Peyer's patch (tissue), 4 donors: ENCODE data around the gene CCDC85C. TPM values are rescaled to one million over a fixed set of nuclear protein-coding genes. Genes with fewer than 3 reads are reported as not detected.
A peak's percentile ranks its signal among the peaks of the same experiment; 100 is the strongest.

ENCODE experiments used
- DNase-seq, 3 donors: peaks; one replicate each; pipeline ENCODE4 v3.0.0-alpha.2; 2017 to 2019
- H3K27ac ChIP-seq, 4 donors: fragments of 200-600 bp; sonication (generic); one replicate each; pipeline ENCODE4 v1.5.1; 2016 to 2019
- H3K27me3 ChIP-seq, 2 donors: fragments of 200-600 bp; sonication (generic); one replicate each; pipeline ENCODE4 v1.5.1; 2019
- H3K36me3 ChIP-seq, 3 donors: fragments of 200-600 bp; sonication (generic); one replicate each; pipeline ENCODE4 v1.5.1; 2016 to 2019
- H3K4me1 ChIP-seq, 4 donors: fragments of 200-600 bp; sonication (generic); one replicate each; pipeline ENCODE4 v1.5.1; 2016 to 2019
- H3K4me3 ChIP-seq, 4 donors: fragments of 200-600 bp; sonication (generic); 1 replicate in 3 of 4; 2 replicates in 1 of 4; pipeline ENCODE4 v1.5.1; 2016 to 2019; ENCODE audit warnings: mild to moderate bottlenecking in 1 of 4
- H3K9me3 ChIP-seq, 4 donors: fragments of 200-600 bp; sonication (generic); one replicate each; pipeline ENCODE4 v1.5.1; 2016 to 2019; ENCODE audit warnings: mild to moderate bottlenecking in 1 of 4
- POLR2A ChIP-seq, 2 donors: fragments of 450-650 bp; IDR thresholded peaks; one replicate each; pipeline ENCODE4 v1.5.1; 2017; ENCODE audit warnings: antibody characterized with exemption in 2 of 2, mild to moderate bottlenecking in 2 of 2, moderate library complexity in 2 of 2
- total RNA-seq, 4 donors: library from RNA; depleted of rRNA; stranded (reverse); fragments of >200 nt; gene quantifications; one replicate each; pipeline ENCODE4 v1.1.0, GENCODE V29; 2016
- TF ChIP-seq, protein P1 (sequence below), 6 experiments: fragments of 450-650 bp in 4 of 6; fragments of 200-600 bp in 2 of 6; sonication (generic) in 1 of 6; IDR thresholded peaks; one replicate each; pipeline ENCODE4 v1.5.1; 2017 to 2019; ENCODE audit warnings: antibody characterized with exemption in 6 of 6, mild to moderate bottlenecking in 3 of 6, moderate library complexity in 1 of 6

CCDC85C gene
- total RNA-seq, 4 donors from 2014 or later: 19.8 to 98.1 (median 78.8) TPM

GRCh38 chr14:99598774-99599173, 5.2 kb downstream of the CCDC85C start:
- H3K4me1 ChIP-seq: peaks cover 6 to 92% (median 12%) of the 10 kb centered on the region in 4 donors

GRCh38 chr14:99597911-99598600, 6.0 kb downstream of the CCDC85C start:
- Histone ChIP-seq H3K27ac (peak overlapping the region in 2 of 4 donors; percentile 79 to 91), H3K36me3 (no peaks in the 10 kb centered on the region), H3K4me1 (peaks cover 0 to 92% (median 12%) of the 10 kb centered on the region in 4 donors), H3K9me3 (no peaks in the 10 kb centered on the region), H3K27me3 (no peaks in the 10 kb centered on the region), H3K4me3 (no peak overlapping the region)
- DNase-seq: no peak
- TF ChIP-seq, protein P1, sequence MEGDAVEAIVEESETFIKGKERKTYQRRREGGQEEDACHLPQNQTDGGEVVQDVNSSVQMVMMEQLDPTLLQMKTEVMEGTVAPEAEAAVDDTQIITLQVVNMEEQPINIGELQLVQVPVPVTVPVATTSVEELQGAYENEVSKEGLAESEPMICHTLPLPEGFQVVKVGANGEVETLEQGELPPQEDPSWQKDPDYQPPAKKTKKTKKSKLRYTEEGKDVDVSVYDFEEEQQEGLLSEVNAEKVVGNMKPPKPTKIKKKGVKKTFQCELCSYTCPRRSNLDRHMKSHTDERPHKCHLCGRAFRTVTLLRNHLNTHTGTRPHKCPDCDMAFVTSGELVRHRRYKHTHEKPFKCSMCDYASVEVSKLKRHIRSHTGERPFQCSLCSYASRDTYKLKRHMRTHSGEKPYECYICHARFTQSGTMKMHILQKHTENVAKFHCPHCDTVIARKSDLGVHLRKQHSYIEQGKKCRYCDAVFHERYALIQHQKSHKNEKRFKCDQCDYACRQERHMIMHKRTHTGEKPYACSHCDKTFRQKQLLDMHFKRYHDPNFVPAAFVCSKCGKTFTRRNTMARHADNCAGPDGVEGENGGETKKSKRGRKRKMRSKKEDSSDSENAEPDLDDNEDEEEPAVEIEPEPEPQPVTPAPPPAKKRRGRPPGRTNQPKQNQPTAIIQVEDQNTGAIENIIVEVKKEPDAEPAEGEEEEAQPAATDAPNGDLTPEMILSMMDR (IDR thresholded peaks at IDR 0.05): no peak
- no peak for TF ChIP-seq POLR2A (IDR thresholded peaks at IDR 0.05)

More at GRCh38 chr14:99598774-99599173, 5.2 kb downstream of the CCDC85C start:
- Histone ChIP-seq H3K27ac (peak overlapping the region in 3 of 4 donors; percentile 79 to 91 (median 81)), H3K27me3 (no peaks in the 10 kb centered on the region), H3K4me3 (no peak overlapping the region), H3K36me3 (no peaks in the 10 kb centered on the region), H3K9me3 (no peaks in the 10 kb centered on the region)
- DNase-seq: no peak
- TF ChIP-seq POLR2A (IDR thresholded peaks at IDR 0.05): no peak
- TF ChIP-seq, protein P1 (IDR thresholded peaks at IDR 0.05): no peak

GRCh38 chr14:99596772-99597171, 7.2 kb downstream of the CCDC85C start:
- Histone ChIP-seq H3K4me3 (peak overlapping the region in 1 of 4 donors; percentile 10), H3K36me3 (no peaks in the 10 kb centered on the region), H3K4me1 (peaks cover 0 to 84% (median 12%) of the 10 kb centered on the region in 4 donors), H3K9me3 (no peaks in the 10 kb centered on the region), H3K27me3 (no peaks in the 10 kb centered on the region), H3K27ac (peak overlapping the region in 3 of 4 donors; percentile 72 to 91 (median 79))
- TF ChIP-seq POLR2A (IDR thresholded peaks at IDR 0.05): peak; percentile 23 to 57
- TF ChIP-seq, protein P1 (IDR thresholded peaks at IDR 0.05): no peak
- peak in 2 of 3 donors; percentile 83 to 87 for DNase-seq

- Histone ChIP-seq H3K4me3 (peak overlapping the region in 1 of 4 donors; percentile 6), H3K4me1 (peaks cover 0 to 81% (median 12%) of the 10 kb centered on the region in 4 donors), H3K9me3 (no peaks in the 10 kb centered on the region), H3K27ac (peak overlapping the region; percentile 25 to 91 (median 76)), H3K27me3 (no peaks in the 10 kb centered on the region), H3K36me3 (no peaks in the 10 kb centered on the region)
- TF ChIP-seq, protein P1 (IDR thresholded peaks at IDR 0.05): no peak
- DNase-seq: no peak
Observed at GRCh38 chr14:99596071-99596627, 7.9 kb downstream of the CCDC85C start.

DNA sequence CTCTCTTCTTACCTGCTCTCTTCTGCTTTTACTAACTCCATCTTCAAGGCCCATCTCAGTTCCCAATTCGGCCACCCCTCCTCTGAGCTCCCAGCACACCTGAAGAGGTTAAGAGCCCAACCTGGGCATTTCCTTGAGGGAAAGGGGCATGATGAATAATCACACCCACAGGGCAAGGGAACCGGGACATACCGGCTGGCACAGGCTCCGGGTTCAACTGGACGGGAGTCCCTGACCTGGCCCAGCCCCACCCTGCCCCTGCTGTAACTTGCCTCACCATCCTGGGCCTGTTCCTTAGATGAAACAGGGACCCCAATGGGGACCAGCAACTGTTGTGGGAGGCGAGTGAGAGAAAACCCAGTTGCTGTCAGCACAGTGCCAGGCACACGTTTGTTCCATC, 8.5 kb downstream of the CCDC85C start:
- DNase-seq: peak in 1 of 3 donors; percentile 50
- Histone ChIP-seq H3K36me3 (no peaks in the 10 kb centered on the region), H3K27me3 (no peaks in the 10 kb centered on the region), H3K4me1 (peaks cover 0 to 81% (median 12%) of the 10 kb centered on the region in 4 donors), H3K27ac (peak overlapping the region; percentile 31 to 91 (median 76)), H3K9me3 (no peaks in the 10 kb centered on the region), H3K4me3 (no peak overlapping the region)
- TF ChIP-seq, protein P1 (IDR thresholded peaks at IDR 0.05): no peak
- TF ChIP-seq POLR2A (IDR thresholded peaks at IDR 0.05): no peak
